ENCODE data around the gene RTKN2.

Gene RTKN2

GRCh38 chr10:62238880-62239279 lies 29.8 kb downstream of the RTKN2 start:
- TF ChIP-seq CTCF (IDR thresholded peaks at IDR 0.05; ENCODE audit: low read depth, low read length) = no peak
- DNase-seq (ENCODE audit: low read depth in 2 of 2) = no peak
- no peak overlapping the region for H3K4me3 ChIP-seq (replicated peaks in 1 of 2; ENCODE audit: low read depth in 2 of 2, low read length in 2 of 2)

- no peak for DNase-seq (ENCODE audit: low read depth in 2 of 2)
- H3K4me3 ChIP-seq (replicated peaks in 1 of 2; ENCODE audit: low read depth in 2 of 2, low read length in 2 of 2) = no peak overlapping the region
- TF ChIP-seq CTCF (IDR thresholded peaks at IDR 0.05; ENCODE audit: low read depth, low read length) = no peak
Observed at GRCh38 chr10:62237966-62238365, 30.7 kb downstream of the RTKN2 start.

GRCh38 chr10:62237506-62237905 lies 31.1 kb downstream of the RTKN2 start:
- no peak for DNase-seq (ENCODE audit: low read depth in 2 of 2)
- TF ChIP-seq CTCF (IDR thresholded peaks at IDR 0.05; ENCODE audit: low read depth, low read length) = no peak
- H3K4me3 ChIP-seq (replicated peaks in 1 of 2; ENCODE audit: low read depth in 2 of 2, low read length in 2 of 2) = no peak overlapping the region

- no peak for TF ChIP-seq CTCF (IDR thresholded peaks at IDR 0.05; ENCODE audit: low read depth, low read length)
- no peak for DNase-seq (ENCODE audit: low read depth in 2 of 2)
- H3K4me3 ChIP-seq (replicated peaks in 1 of 2; ENCODE audit: low read depth in 2 of 2, low read length in 2 of 2) = no peak overlapping the region
Observed at GRCh38 chr10:62234077-62234605, 34.5 kb downstream of the RTKN2 start.

GRCh38 chr10:62233356-62234076 lies 35.1 kb downstream of the RTKN2 start:
- DNase-seq (ENCODE audit: low read depth in 2 of 2) = peak; percentile 53 to 70
- no peak for TF ChIP-seq CTCF (IDR thresholded peaks at IDR 0.05; ENCODE audit: low read depth, low read length)
- H3K4me3 ChIP-seq (replicated peaks in 1 of 2; ENCODE audit: low read depth in 2 of 2, low read length in 2 of 2) = no peak overlapping the region

- H3K4me3 ChIP-seq (replicated peaks in 1 of 2; ENCODE audit: low read depth in 2 of 2, low read length in 2 of 2) = no peak overlapping the region
- TF ChIP-seq CTCF (IDR thresholded peaks at IDR 0.05; ENCODE audit: low read depth, low read length) = no peak
- no peak for DNase-seq (ENCODE audit: low read depth in 2 of 2)
Observed at GRCh38 chr10:62231805-62232204, 36.8 kb downstream of the RTKN2 start.
